ENCODE results near the gene ZIM2. TPM values are rescaled to one million over a fixed set of nuclear protein-coding genes. Genes with fewer than 3 reads are reported as not detected.

ZIM2 gene
- total RNA-seq, 2 donors from 2014 or later = not detected

- Histone ChIP-seq H3K9ac (ENCODE audit: low read depth in 2 of 2, low read length in 2 of 2) (no peak overlapping the region), H3K9me3 (no peaks in the 10 kb centered on the region), H3K4me1 (no peaks in the 10 kb centered on the region), H3K27me3 (no peaks in the 10 kb centered on the region), H3K4me3 (no peak overlapping the region), H3K36me3 (no peaks in the 10 kb centered on the region), H3K27ac (no peak overlapping the region)
- TF ChIP-seq, protein P1, sequence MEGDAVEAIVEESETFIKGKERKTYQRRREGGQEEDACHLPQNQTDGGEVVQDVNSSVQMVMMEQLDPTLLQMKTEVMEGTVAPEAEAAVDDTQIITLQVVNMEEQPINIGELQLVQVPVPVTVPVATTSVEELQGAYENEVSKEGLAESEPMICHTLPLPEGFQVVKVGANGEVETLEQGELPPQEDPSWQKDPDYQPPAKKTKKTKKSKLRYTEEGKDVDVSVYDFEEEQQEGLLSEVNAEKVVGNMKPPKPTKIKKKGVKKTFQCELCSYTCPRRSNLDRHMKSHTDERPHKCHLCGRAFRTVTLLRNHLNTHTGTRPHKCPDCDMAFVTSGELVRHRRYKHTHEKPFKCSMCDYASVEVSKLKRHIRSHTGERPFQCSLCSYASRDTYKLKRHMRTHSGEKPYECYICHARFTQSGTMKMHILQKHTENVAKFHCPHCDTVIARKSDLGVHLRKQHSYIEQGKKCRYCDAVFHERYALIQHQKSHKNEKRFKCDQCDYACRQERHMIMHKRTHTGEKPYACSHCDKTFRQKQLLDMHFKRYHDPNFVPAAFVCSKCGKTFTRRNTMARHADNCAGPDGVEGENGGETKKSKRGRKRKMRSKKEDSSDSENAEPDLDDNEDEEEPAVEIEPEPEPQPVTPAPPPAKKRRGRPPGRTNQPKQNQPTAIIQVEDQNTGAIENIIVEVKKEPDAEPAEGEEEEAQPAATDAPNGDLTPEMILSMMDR (IDR thresholded peaks at IDR 0.05) = no peak
- intact Hi-C loops (cut with DNase I) = no loop called here
- no peak for DNase-seq
Measured at GRCh38 chr19:56875717-56876116, 35.2 kb upstream of the ZIM2 start.

- no peak overlapping the region for H3K27ac ChIP-seq
- TF ChIP-seq, protein P1 (IDR thresholded peaks at IDR 0.05) = no peak
- no peaks in the 10 kb centered on the region for H3K27me3 ChIP-seq
- H3K4me1 ChIP-seq = no peaks in the 10 kb centered on the region
- no peak overlapping the region for H3K9ac ChIP-seq (ENCODE audit: low read depth in 2 of 2, low read length in 2 of 2)
- intact Hi-C loops (cut with DNase I) = no loop called here
- H3K4me3 ChIP-seq = no peak overlapping the region
- no peaks in the 10 kb centered on the region for H3K36me3 ChIP-seq
- no peaks in the 10 kb centered on the region for H3K9me3 ChIP-seq
- no peak for DNase-seq
Measured at GRCh38 chr19:56874530-56874929, 34.0 kb upstream of the ZIM2 start.

DNA sequence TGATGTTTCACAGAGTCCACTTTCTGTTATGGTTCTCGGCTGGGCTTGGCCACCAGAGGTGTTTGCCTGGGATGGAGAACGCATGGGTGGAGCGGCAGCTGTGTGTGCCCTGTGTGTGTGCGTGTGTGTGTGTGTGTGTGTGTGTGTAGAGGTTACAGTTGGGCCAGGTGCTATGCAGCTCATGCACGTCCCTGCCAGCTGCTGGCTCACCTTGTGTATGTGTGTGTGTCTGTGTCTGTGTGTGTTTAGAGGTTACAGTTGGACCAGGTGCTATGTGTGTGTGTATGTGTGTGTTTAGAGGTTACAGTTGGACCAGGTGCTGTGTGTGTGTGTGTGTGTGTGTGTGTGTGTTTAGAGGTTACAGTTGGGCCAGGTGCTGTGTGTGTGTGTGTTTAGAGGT lies 33.0 kb upstream of the ZIM2 start:
- no peak overlapping the region for H3K4me3 ChIP-seq
- no peaks in the 10 kb centered on the region for H3K27me3 ChIP-seq
- intact Hi-C loops (cut with DNase I) = no loop called here
- no peak for DNase-seq
- TF ChIP-seq, protein P1 (IDR thresholded peaks at IDR 0.05) = no peak
- no peaks in the 10 kb centered on the region for H3K9me3 ChIP-seq
- no peak overlapping the region for H3K27ac ChIP-seq
- no peak overlapping the region for H3K9ac ChIP-seq (ENCODE audit: low read depth in 2 of 2, low read length in 2 of 2)
- no peaks in the 10 kb centered on the region for H3K36me3 ChIP-seq
- no peaks in the 10 kb centered on the region for H3K4me1 ChIP-seq

GRCh38 chr19:56869886-56870285 lies 29.4 kb upstream of the ZIM2 start:
- Histone ChIP-seq H3K4me3 (no peak overlapping the region), H3K9me3 (no peaks in the 10 kb centered on the region), H3K36me3 (no peaks in the 10 kb centered on the region), H3K9ac (ENCODE audit: low read depth in 2 of 2, low read length in 2 of 2) (no peak overlapping the region), H3K27me3 (no peaks in the 10 kb centered on the region), H3K4me1 (no peaks in the 10 kb centered on the region), H3K27ac (no peak overlapping the region)
- intact Hi-C loops (cut with DNase I) = no loop called here
- TF ChIP-seq, protein P1 (IDR thresholded peaks at IDR 0.05) = no peak
- DNase-seq = no peak

GRCh38 chr19:56868446-56868845 lies 27.9 kb upstream of the ZIM2 start:
- Histone ChIP-seq H3K4me1 (no peaks in the 10 kb centered on the region), H3K27ac (no peak overlapping the region), H3K9me3 (no peaks in the 10 kb centered on the region), H3K36me3 (no peaks in the 10 kb centered on the region), H3K4me3 (no peak overlapping the region), H3K27me3 (no peaks in the 10 kb centered on the region), H3K9ac (ENCODE audit: low read depth in 2 of 2, low read length in 2 of 2) (no peak overlapping the region)
- intact Hi-C loops (cut with DNase I) = no loop called here
- no peak for DNase-seq
- TF ChIP-seq, protein P1 (IDR thresholded peaks at IDR 0.05) = no peak

DNA sequence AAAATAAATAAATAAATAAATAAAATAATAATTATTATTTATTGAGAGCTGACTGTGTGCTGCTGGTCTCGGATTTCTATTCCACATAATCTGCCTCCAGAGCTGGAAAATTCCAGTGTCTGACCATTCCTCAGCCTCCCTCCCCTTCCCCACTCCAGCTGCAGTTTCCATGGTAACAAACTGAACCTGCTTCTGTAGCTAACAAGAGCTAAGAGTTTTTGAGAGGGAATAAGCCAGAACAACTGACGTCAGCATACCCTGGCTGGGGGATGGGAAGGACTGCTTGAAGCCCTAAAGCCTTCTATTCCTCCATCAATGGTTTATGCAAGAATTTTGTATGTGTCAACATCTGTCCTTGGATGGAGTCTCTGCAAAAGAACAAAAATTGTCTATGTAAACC lies 26.0 kb upstream of the ZIM2 start:
- intact Hi-C loops (cut with DNase I) = no loop called here
- DNase-seq = no peak
- no peaks in the 10 kb centered on the region for H3K9me3 ChIP-seq
- H3K36me3 ChIP-seq = no peaks in the 10 kb centered on the region
- TF ChIP-seq, protein P1 (IDR thresholded peaks at IDR 0.05) = no peak
- no peak overlapping the region for H3K4me3 ChIP-seq
- no peaks in the 10 kb centered on the region for H3K4me1 ChIP-seq
- H3K9ac ChIP-seq (ENCODE audit: low read depth in 2 of 2, low read length in 2 of 2) = no peak overlapping the region
- no peak overlapping the region for H3K27ac ChIP-seq
- H3K27me3 ChIP-seq = no peaks in the 10 kb centered on the region

Data from colonic mucosa (tissue), 4 donors.